Activated naive CD4-positive, alpha-beta T cell treated with Interleukin-2 at 50 U/mL for 16 hours (primary cell): Measurements from ENCODE around the gene SMC6.

Experiments used
- DNase-seq: peaks from one replicate; pipeline ENCODE4 v3.0.0-alpha.2; 2020

The SMC6 gene

GRCh38 chr2:17713291-17713690 lies 40.3 kb downstream of the SMC6 start:
- no peak for DNase-seq

DNA sequence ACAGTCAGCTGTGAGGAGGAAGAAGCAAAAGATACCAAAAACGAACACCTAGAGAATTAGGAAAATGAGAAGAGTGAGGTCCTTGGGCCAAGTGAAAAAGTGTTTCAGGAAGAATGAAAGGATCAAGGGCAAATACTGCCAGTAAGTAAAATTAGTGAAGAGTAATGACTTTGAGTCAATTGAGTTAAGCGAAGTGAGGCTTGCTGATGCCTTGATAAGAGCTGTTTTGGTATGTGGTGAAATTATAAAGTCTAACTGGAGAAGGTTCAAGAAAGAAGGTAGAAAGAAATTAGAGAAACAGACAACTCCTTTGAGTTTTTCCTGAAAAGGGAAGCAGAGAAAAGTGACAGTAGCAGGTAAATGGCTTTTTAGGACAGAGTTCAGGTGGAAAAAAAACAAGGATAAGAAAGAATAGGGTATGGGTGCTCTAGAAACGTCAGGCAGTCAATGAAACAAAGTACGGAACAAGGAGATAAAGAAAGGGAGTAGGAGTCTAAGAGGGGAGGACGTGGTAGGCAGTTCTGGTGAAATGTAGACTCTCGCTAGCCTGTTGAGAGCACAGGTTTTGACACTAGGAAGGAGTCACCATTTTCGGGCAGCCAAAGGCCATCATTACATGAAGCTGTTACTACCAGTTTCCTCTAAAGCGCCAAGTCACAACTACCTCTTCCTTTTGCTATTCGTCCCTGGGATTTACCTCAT lies 42.9 kb downstream of the SMC6 start:
- no peak for DNase-seq

DNA sequence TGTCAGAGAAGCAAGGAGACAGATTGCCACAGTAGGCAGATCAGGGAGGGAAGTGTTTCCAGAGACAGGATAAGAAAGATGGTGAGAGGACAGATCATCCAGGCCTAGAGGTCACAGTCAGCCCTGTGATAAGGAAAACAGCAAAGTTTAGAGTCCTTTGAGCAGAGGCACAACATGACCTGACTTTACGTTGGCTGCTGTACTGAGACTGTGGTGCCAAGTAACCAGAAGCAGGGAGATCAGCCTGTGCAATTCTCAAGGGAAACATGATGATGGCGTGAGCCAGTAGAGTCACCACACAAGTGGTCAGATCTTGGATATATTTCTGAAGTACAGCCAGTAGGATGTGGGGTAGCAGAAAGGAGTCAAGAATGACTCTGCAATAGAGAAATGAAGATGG lies 43.7 kb downstream of the SMC6 start:
- no peak for DNase-seq

GRCh38 chr2:17708501-17708900 lies 45.1 kb downstream of the SMC6 start:
- DNase-seq = no peak

- no peak for DNase-seq
These were observed 46.8 kb downstream of the SMC6 start for GRCh38 chr2:17706845-17707244.

GRCh38 chr2:17690776-17691175 lies 62.8 kb downstream of the SMC6 start:
- DNase-seq = no peak

DNA sequence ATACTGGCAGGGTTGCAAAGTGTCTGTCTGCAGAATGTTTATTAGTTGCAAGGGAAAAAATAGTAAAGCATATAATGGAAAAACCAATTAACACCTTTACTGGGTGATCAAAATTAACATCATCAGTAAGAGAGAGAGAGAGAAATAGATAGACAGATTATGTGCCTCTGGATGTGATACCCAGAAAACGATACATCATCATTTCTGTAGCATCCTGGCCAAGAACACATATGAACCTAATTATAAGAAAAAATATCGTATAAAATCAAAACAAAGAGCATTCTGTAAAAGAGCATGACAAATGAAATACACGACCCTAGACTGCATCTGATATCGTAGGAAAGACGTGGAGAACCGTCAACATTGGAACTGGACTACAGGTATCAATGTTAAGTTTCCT lies 64.6 kb downstream of the SMC6 start:
- no peak for DNase-seq

DNA sequence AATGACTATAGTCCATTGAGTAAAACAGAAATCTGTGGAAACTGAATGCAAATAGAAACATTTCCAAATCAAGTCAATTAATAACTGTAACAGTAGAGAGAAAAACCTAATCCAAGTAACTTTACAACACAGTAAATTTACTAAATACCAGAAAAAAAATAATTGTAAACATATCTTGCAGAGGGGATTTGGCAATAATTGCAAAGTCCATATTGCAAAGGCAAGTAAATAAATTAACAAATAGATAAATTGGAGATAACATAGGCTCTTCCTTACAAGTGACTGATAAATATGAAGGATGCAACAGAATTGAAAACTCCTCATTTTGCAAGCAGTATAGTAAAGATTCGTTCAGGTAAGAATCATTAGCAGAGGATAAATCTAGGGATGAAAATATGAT lies 65.0 kb downstream of the SMC6 start:
- no peak for DNase-seq

DNA sequence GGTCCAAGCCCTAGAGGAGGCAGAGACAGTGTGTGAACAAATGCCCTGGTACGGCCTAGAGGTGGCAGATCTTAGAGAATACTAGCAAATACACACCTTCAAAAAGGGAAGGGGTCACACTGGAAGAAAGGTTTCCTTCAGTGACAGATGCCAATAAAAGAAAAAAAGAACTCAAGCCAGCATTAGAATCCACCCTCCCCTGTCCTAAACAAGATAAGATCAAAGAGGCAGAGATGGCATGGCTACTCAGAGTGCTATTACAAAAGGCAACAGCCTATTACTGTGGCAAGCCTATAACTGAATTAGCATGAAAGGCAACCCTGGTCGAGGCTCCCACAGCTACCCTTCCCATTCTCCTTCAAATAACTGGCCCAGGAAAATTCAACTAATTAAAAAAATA lies 69.6 kb downstream of the SMC6 start:
- no peak for DNase-seq

GRCh38 chr2:17682098-17682857 lies 71.3 kb downstream of the SMC6 start:
- no peak for DNase-seq

DNA sequence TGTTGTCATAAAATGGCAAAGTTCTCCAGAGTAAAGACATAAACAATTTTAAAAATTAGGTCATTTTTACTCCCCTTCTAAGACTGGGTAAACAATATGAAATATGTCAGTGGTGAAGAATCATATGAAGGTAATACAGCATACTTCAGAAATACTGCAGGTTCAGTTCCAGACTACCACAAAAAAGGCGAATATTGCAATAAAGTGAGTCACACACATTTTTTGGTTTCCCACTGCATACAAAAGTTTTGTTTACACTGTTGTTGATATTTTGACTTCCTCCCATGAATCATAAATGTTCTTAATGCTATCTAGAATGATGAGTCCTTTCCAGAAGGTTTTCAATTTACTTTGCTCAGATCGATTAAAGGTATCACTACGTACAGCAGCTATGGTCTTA lies 73.5 kb downstream of the SMC6 start:
- no peak for DNase-seq

DNA sequence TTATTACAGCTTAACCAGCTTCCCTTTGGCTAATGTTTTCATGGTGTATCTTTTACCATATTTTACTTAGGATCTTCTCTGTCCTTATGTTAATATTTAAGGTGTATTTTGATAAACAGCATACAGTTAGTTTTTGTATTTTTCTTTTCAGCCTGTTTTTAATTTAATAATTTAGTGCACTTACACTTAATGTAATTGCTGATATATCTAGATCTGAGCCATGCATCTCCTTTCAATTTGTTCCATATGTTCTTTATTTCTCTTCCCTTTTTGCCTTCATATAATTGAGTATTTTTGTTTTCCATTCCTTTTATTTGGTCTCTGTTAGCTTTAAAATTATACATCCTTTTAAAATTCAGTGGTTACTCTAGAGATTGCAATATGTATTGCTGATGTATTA lies 78.8 kb downstream of the SMC6 start:
- DNase-seq = no peak

GRCh38 chr2:17672583-17673317 lies 80.9 kb downstream of the SMC6 start:
- DNase-seq = no peak

- DNase-seq = no peak
These were observed 85.7 kb downstream of the SMC6 start for GRCh38 chr2:17667898-17668297.

GRCh38 chr2:17664534-17664933 lies 89.1 kb downstream of the SMC6 start:
- no peak for DNase-seq

DNA sequence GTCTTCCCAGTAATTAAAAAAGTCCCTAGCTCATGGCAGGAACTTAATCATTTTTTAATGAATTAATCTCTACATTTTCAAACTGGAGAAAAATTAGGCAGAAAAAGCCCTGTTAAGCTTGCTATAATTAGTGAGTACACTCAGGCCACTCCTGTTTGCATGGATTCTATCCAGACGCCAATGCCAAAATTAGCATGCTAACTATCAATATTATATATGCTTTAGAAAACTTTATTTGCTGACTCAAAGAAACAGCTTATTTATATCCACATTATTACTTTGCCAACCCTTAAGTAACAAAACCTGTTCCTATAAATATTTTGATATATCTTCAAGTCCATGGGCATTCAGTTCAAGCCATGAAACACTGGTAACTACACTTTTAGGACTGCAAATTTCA lies 90.9 kb downstream of the SMC6 start:
- no peak for DNase-seq

- DNase-seq = no peak
These were observed 92.2 kb downstream of the SMC6 start for GRCh38 chr2:17661460-17661859.

DNA sequence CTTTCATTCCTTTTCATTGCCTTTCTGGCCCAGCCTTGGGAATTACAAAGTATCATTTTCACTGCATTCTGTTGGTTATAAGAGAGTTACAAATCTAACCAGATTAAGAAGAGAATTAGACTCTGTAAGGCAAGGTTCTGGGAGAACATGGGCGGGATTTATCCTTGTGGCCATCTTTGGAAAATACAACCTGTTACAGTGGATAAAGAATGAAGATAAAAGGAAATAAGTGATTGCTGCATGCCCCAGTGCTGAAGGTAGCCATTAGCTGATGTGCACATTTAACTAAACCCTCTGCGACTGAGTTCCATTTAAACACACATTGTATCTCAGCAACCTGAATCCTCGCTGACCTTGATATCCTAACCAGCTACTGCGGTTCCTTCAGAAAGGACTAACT lies 93.4 kb downstream of the SMC6 start:
- DNase-seq = no peak

DNA sequence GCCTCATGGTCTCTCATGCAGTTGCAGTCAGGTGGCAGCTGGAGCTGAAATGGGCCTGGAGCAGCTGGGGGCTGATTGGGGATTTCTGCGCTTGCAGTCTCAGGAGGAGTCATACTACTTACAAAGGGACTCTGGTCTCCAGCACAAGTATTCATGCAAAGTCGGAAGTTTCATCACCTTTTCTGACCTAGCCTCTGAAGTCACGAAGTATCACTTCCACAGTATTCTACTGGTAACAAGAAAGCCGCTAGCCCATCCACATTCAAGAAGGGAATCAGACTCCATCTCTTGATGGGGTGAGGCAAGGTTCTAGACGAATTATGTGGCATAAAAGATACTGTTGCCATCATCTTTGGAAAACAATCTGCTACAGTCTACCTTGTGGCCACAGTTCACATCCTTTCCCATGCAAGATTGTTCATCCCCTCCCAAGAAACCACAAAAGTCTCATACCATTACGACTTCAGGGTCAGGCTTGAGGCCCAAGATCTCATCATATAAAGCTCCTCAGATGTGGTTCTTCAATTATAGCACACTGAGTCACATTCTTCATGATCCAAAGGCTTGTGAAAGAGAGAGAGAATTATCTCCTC lies 95.3 kb downstream of the SMC6 start:
- DNase-seq = no peak

GRCh38 chr2:17657759-17658158 lies 95.9 kb downstream of the SMC6 start:
- DNase-seq = no peak

GRCh38 chr2:17652681-17653394 lies 100.8 kb downstream of the SMC6 start:
- DNase-seq = no peak

DNA sequence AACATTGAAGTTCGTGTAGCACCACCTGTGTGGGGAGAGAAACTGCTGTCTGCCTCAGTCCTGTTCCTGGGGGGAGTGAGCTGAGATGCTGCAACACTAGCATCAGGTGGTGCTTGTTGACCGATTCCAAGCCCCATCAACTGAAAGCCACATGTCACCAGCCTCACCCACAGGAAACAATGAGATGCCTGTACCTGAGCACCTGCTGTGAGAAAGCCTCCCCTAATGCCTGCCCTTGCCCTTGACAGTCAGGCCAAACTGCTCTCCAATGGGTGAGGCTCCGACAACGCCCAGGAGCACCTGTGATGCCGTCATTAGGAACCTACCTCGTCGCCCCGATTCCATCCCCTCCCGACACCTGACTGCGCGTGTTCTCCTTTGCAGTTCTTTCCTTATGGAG lies 104.6 kb downstream of the SMC6 start:
- no peak for DNase-seq

GRCh38 chr2:17648581-17648980 lies 105.0 kb downstream of the SMC6 start:
- DNase-seq = no peak
